Lower lobe of right lung (tissue), 2 donors: ENCODE results near the gene CARNS1. TPM values are rescaled to one million over a fixed set of nuclear protein-coding genes. Genes with fewer than 3 reads are reported as not detected.

Experiments
- ATAC-seq, 2 donors: fragments of 200-7000 bp; cut with Tn5 transposase; one replicate each; pipeline ENCODE4 v1.9.1; 2020 to 2022; ENCODE audit warnings: mild to moderate bottlenecking in 2 of 2, moderate library complexity in 2 of 2
- DNase-seq: peaks from one replicate; pipeline ENCODE4 v3.0.0-alpha.2; 2020
- H3K27ac ChIP-seq: fragments of 200-600 bp; one replicate; pipeline ENCODE4 v1.8.0; 2022
- H3K27me3 ChIP-seq: fragments of 200-600 bp; one replicate; pipeline ENCODE4 v1.8.0; 2022; ENCODE audit warnings: low read depth
- H3K36me3 ChIP-seq: fragments of 200-600 bp; one replicate; pipeline ENCODE4 v1.8.0; 2022; ENCODE audit warnings: mild to moderate bottlenecking
- H3K4me1 ChIP-seq: fragments of 200-600 bp; one replicate; pipeline ENCODE4 v1.8.0; 2022
- H3K4me3 ChIP-seq: fragments of 200-600 bp; one replicate; pipeline ENCODE4 v1.8.0; 2022; ENCODE audit warnings: mild to moderate bottlenecking
- H3K9me3 ChIP-seq: fragments of 200-600 bp; one replicate; pipeline ENCODE4 v1.8.0; 2022
- CTCF ChIP-seq: fragments of 200-600 bp; IDR thresholded peaks from one replicate; pipeline ENCODE4 v1.8.0; 2022; ENCODE audit warnings: antibody characterized with exemption, mild to moderate bottlenecking
- intact Hi-C: fragments of 100-400 bp; cut with DNase I; formaldehyde crosslinking; loops from one replicate; pipeline ENCODE4 v1.11.0; 2022
- total RNA-seq: library from RNA; stranded (reverse); fragmentation: NEBNext Ultra II Directional; extraction: Animal tissue kit (Norgen Biotek cat#: 25700); gene quantifications from one replicate; pipeline ENCODE4 v1.2.1, GENCODE V29; 2021
- donor health status: DM: no; HTN: yes; CAD: no; lungs with severe emphysema.

Gene CARNS1
- total RNA-seq, 1 donor from 2014 or later, result 0.71 TPM

- H3K36me3 ChIP-seq, result no peaks in the 10 kb centered on the region
- no peak for TF ChIP-seq CTCF
- no peak overlapping the region for H3K27ac ChIP-seq
- H3K27me3 ChIP-seq, result no peaks in the 10 kb centered on the region
- no peaks in the 10 kb centered on the region for H3K9me3 ChIP-seq
- ATAC-seq (no peak), DNase-seq (no peak)
- peak overlapping the region; percentile 8 for H3K4me3 ChIP-seq
- intact Hi-C loops, result no loop called here
- peaks cover 28% of the 10 kb centered on the region for H3K4me1 ChIP-seq
Observed at GRCh38 chr11:67406420-67406968, 9.0 kb upstream of the CARNS1 start.

- Histone ChIP-seq H3K27me3 (no peaks in the 10 kb centered on the region), H3K4me1 (peaks cover 26% of the 10 kb centered on the region), H3K9me3 (no peaks in the 10 kb centered on the region), H3K4me3 (peak overlapping the region; percentile 8), H3K27ac (no peak overlapping the region), H3K36me3 (no peaks in the 10 kb centered on the region)
- TF ChIP-seq CTCF, result no peak
- ATAC-seq (no peak), DNase-seq (peak; percentile 46)
- intact Hi-C loops, result no loop called here
Observed at GRCh38 chr11:67406969-67407687, 8.3 kb upstream of the CARNS1 start.

DNA sequence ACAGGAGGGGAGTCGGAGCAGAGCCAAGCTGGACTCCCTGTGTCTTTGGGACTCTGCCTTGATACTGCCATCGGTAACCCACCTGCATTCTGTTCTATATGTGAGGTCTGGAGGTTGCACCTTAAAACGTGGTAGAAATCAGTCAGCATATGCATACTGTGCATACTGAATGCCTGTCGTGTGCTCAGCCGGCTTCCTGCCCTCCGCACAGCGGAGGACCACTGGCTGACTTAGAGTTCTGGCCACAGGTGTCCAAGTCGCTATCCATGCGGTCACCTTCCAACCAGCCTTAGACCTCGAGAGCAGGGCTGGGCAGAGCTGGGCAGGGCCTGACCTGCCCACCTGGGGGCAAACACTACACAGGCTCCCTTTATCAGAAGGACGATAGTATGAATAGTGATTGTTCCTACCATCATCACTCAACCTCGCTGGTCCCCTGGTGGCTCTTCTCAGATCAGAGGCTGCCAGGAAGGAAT, 7.8 kb upstream of the CARNS1 start:
- intact Hi-C loops, result no loop called here
- Histone ChIP-seq H3K4me3 (no peak overlapping the region), H3K36me3 (no peaks in the 10 kb centered on the region), H3K27ac (no peak overlapping the region), H3K27me3 (no peaks in the 10 kb centered on the region), H3K9me3 (no peaks in the 10 kb centered on the region), H3K4me1 (peaks cover 20% of the 10 kb centered on the region)
- no peak for TF ChIP-seq CTCF
- DNase-seq, result no peak
- ATAC-seq, result no peak

DNA sequence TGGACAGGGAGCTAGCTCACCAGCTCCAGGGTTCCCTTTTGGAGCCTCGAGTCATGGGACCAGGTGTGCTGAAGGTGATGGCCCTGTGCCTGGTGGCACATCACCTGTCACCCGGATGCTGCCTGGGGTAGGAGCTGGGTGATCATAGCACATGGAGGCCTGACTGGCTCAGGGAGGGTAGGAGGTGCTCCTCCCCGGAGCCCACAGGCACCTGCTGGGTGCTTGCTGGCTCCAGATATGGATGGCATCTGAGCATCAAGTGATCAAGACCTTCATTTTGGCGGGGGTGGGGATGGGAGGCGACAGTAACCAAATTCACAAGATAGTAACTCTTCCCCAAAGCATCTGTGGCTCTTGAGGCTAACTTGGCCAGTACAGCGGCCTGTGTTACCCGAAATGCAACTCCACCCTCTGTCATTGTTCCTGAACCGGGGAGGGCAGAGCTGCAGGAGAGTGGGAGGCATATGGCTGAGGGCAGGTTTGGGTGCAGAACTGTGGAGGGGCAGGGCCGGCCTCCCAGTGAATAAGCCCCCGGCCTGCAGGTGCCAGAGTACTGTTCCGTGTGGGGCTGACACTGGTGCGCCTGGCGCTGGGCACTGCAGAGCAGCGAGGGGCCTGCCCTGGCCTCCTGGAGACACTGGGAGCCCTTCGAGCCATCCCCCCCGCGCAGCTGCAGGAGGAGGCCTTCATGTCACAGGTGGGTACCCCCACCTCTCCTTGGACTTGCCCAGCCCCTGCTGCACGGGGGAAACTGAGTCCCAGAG, 6.9 kb upstream of the CARNS1 start:
- DNase-seq (no peak), ATAC-seq (no peak)
- H3K36me3 ChIP-seq, result no peaks in the 10 kb centered on the region
- no peak for TF ChIP-seq CTCF
- no peaks in the 10 kb centered on the region for H3K27me3 ChIP-seq
- no peaks in the 10 kb centered on the region for H3K9me3 ChIP-seq
- peak overlapping the region; percentile 59 for H3K27ac ChIP-seq
- peak overlapping the region; percentile 36 for H3K4me3 ChIP-seq
- intact Hi-C loops, result no loop called here
- H3K4me1 ChIP-seq, result peaks cover 11% of the 10 kb centered on the region

DNA sequence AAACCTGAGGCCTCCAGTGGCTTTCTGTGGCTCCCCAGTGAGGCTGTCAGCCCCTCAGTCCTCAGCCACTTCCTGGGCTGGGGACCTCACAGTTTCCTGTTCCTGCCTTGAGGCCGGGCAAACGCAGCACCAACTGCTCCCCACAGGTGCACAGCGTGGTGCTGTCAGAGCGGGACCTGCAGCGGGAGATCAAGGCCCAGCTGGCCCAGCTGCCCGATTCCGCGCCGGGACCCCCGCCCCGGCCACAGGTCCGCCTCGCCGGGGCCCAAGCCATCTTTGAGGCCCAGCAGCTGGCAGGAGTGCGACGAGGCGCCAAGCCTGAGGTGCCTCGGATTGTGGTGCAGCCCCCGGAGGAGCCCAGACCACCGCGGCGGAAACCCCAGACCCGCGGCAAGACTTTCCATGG, 6.2 kb upstream of the CARNS1 start:
- ATAC-seq, result peak; percentile 34 to 36
- intact Hi-C loops, result no loop called here

More for the DNA sequence above, 6.2 kb upstream of the CARNS1 start:
- Histone ChIP-seq H3K4me1 (peaks cover 10% of the 10 kb centered on the region), H3K9me3 (no peaks in the 10 kb centered on the region), H3K4me3 (peak overlapping the region; percentile 36), H3K36me3 (no peaks in the 10 kb centered on the region), H3K27ac (peak overlapping the region; percentile 59), H3K27me3 (no peaks in the 10 kb centered on the region)
- no peak for DNase-seq
- TF ChIP-seq CTCF, result no peak
